ENCODE measurements around the gene HMX2.

- TF ChIP-seq POLR2A (IDR thresholded peaks at IDR 0.05; ENCODE audit: low read depth, low read length) (no peak), TAF1 (IDR thresholded peaks at IDR 0.05; ENCODE audit: low read depth, low read length) (no peak), POLR2AphosphoS5 (IDR thresholded peaks at IDR 0.05; ENCODE audit: low read depth, low read length) (no peak; the same call in 1 of the 2 replicates), SPI1 (IDR thresholded peaks at IDR 0.05; ENCODE audit: low read depth, low read length) (no peak; the same call in 1 of the 2 replicates), PAX5 (IDR thresholded peaks at IDR 0.05; ENCODE audit: insufficient read depth, low read length, severe bottlenecking) (no peak)
Observed at GRCh38 chr10:123154711-123155505, 7.0 kb downstream of the HMX2 start.
